ENCODE results near the gene PLCG1. TPM values are rescaled to one million over a fixed set of nuclear protein-coding genes. Genes with fewer than 3 reads are reported as not detected.

Gene PLCG1
- total RNA-seq, 1 donor from 2014 or later: 89.3 TPM

DNA sequence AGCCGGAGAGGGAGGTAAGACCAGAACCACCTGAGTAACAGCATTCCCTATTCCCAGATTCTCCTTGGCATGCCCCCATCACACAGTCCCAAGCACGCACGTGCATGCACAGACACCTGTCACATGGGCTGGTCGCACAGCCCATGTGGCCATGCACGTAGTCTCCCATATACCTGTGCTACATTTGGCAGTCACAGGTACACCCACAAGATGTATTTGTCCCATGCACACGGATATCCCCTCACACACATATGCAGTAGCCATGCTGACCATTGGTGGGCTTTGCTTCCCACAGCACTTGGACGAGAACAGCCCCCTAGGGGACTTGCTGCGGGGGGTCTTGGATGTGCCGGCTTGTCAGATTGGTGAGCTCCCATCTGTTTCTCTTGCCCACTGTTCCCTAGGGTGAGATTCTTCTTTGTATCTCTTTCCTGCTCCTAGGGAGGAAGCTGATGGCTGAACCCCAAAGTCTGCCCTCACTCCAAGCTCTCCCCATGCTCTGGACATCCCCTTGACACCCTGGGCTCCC is 31.9 kb downstream of the PLCG1 start:
- DNase-seq (ENCODE audit: low read depth): no peak
- H3K36me3 ChIP-seq (ENCODE audit: control insufficient read depth, insufficient read depth, low read length): peaks cover 14% of the 10 kb centered on the region
- H3K4me3 ChIP-seq (ENCODE audit: low read depth, low read length): no peak overlapping the region
- TF ChIP-seq, protein P1, sequence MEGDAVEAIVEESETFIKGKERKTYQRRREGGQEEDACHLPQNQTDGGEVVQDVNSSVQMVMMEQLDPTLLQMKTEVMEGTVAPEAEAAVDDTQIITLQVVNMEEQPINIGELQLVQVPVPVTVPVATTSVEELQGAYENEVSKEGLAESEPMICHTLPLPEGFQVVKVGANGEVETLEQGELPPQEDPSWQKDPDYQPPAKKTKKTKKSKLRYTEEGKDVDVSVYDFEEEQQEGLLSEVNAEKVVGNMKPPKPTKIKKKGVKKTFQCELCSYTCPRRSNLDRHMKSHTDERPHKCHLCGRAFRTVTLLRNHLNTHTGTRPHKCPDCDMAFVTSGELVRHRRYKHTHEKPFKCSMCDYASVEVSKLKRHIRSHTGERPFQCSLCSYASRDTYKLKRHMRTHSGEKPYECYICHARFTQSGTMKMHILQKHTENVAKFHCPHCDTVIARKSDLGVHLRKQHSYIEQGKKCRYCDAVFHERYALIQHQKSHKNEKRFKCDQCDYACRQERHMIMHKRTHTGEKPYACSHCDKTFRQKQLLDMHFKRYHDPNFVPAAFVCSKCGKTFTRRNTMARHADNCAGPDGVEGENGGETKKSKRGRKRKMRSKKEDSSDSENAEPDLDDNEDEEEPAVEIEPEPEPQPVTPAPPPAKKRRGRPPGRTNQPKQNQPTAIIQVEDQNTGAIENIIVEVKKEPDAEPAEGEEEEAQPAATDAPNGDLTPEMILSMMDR (IDR thresholded peaks at IDR 0.05; ENCODE audit: insufficient read depth, low read length, poor library complexity, severe bottlenecking): no peak
- no peaks in the 10 kb centered on the region for H3K27me3 ChIP-seq (ENCODE audit: control insufficient read depth, insufficient read depth, low read length)

DNA sequence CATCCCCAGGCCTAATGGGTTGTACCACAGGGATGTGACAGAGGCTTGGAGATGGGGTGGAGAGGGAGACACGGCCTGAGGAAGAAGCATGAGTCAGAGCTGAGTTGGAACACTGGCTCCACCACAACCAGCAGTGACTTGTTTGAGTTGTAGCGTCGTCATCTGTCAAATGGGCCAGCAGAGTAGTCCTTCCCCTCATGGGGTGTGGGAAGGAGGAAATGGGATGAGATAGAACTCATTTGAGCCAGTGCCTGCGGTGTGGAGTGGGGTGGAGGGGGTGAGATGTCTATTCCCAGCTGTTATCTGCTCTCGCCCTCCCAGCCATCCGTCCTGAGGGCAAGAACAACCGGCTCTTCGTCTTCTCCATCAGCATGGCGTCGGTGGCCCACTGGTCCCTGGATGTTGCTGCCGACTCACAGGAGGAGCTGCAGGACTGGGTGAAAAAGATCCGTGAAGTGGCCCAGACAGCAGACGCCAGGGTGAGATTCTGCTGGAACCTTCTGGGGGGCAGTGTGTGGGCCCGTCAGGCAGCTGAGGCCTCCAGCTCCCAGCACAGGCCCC is 32.5 kb downstream of the PLCG1 start:
- TF ChIP-seq, protein P1 (IDR thresholded peaks at IDR 0.05; ENCODE audit: insufficient read depth, low read length, poor library complexity, severe bottlenecking): no peak
- no peaks in the 10 kb centered on the region for H3K27me3 ChIP-seq (ENCODE audit: control insufficient read depth, insufficient read depth, low read length)
- no peak overlapping the region for H3K4me3 ChIP-seq (ENCODE audit: low read depth, low read length)
- DNase-seq (ENCODE audit: low read depth): no peak
- peaks cover 10% of the 10 kb centered on the region for H3K36me3 ChIP-seq (ENCODE audit: control insufficient read depth, insufficient read depth, low read length)

DNA sequence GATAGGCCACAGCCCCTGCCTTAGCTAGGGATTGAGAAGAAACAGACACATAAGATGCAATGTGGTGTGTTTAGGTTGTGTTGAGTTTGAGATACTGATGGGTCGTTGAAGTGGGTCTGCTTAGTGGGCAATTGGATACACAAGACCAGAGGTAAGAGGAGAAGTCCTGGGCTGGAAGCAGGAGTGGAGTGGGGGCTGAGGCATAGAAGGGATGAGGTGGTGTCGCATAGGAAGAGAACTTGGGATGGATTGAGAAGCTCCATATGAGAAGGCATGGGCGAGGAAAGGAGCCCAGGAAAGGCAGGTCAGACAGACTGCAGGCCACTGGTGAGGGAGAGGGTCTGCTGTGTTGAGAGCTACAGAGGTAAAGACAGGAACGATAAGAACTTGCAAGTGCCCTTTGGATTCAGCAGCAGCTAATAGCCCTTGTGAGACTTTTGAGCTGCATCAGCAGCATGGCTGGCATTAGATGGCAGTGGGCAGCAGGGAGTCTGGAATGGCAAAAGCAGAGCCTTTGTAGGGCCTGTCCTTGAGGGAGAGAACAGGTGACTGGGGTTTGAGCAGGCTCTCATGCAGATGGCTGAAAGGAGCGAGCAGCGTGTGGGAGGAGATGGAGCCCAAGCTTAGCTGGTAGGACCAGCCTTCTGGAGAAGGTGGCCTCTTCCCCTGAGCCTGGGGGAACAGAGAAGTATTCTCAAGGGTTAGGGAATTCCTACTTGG is 33.2 kb downstream of the PLCG1 start:
- TF ChIP-seq, protein P1 (IDR thresholded peaks at IDR 0.05; ENCODE audit: insufficient read depth, low read length, poor library complexity, severe bottlenecking): no peak
- no peak for DNase-seq (ENCODE audit: low read depth)
- Histone ChIP-seq H3K36me3 (ENCODE audit: control insufficient read depth, insufficient read depth, low read length) (peaks cover 9% of the 10 kb centered on the region), H3K27me3 (ENCODE audit: control insufficient read depth, insufficient read depth, low read length) (no peaks in the 10 kb centered on the region), H3K4me3 (ENCODE audit: low read depth, low read length) (no peak overlapping the region)

DNA sequence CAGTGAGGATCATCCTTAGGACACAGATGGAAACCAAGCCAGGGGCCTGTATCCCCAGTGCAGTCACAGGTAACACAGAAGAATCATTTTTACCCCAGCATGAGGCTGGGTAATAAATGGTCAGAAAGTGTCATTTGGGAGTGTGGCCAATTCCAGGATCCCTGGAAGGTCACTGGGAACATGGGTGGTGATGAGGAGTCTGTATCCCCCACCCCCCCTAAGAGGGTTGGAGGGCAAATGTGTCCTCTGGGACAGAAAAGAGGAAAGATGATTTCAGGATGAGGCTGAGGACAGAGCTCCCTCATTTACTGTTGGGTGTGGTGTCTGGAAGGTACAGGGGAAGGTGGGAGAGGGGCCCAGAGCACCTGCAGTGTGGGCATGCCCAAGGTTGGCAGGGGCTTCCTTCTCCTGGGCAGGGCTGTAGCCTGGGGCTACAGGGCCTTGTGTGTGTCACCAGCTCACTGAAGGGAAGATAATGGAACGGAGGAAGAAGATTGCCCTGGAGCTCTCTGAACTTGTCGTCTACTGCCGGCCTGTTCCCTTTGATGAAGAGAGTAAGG is 34.5 kb downstream of the PLCG1 start:
- peaks cover 9% of the 10 kb centered on the region for H3K36me3 ChIP-seq (ENCODE audit: control insufficient read depth, insufficient read depth, low read length)
- DNase-seq (ENCODE audit: low read depth): no peak
- H3K4me3 ChIP-seq (ENCODE audit: low read depth, low read length): no peak overlapping the region
- H3K27me3 ChIP-seq (ENCODE audit: control insufficient read depth, insufficient read depth, low read length): no peaks in the 10 kb centered on the region
- TF ChIP-seq, protein P1 (IDR thresholded peaks at IDR 0.05; ENCODE audit: insufficient read depth, low read length, poor library complexity, severe bottlenecking): no peak

DNA sequence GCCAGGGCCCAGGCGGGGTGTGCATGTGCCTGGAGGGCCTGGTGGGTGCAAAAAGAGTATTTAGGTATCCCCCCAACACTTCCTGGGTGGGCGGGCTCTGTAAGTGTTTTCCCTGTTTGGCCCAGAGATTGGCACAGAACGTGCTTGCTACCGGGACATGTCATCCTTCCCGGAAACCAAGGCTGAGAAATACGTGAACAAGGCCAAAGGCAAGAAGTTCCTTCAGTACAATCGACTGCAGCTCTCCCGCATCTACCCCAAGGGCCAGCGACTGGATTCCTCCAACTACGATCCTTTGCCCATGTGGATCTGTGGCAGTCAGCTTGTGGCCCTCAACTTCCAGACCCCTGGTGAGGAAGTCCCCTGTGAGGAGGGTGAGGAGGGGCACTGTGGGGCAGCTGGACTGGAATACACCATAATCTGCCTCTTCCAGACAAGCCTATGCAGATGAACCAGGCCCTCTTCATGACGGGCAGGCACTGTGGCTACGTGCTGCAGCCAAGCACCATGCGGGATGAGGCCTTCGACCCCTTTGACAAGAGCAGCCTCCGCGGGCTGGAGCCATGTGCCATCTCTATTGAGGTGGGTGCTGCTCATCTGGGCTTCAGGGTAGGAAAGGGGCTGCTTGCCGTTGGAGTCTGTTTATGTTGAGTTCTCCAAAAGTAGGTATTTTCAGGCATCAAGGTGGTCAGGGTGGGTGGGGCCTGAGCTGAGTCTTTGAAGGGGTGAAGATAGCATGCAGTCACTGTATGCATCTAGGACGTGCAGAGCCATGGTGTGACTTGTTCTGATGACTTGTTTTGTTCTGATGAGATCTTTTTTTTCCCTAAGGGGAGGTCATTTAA is 35.2 kb downstream of the PLCG1 start:
- TF ChIP-seq, protein P1 (IDR thresholded peaks at IDR 0.05; ENCODE audit: insufficient read depth, low read length, poor library complexity, severe bottlenecking): no peak
- Histone ChIP-seq H3K4me3 (ENCODE audit: low read depth, low read length) (no peak overlapping the region), H3K36me3 (ENCODE audit: control insufficient read depth, insufficient read depth, low read length) (peaks cover 11% of the 10 kb centered on the region), H3K27me3 (ENCODE audit: control insufficient read depth, insufficient read depth, low read length) (no peaks in the 10 kb centered on the region)
- no peak for DNase-seq (ENCODE audit: low read depth)

Data from kidney epithelial cell (primary cell).